Spleen (tissue), 7 donors: ENCODE measurements around the gene GALNTL6.

ENCODE experiments used
- POLR2A ChIP-seq, 3 donors: fragments of 450-650 bp; IDR thresholded peaks; one replicate each; pipeline ENCODE4 v1.5.1; 2017; ENCODE audit warnings: antibody characterized with exemption in 3 of 3, mild to moderate bottlenecking in 1 of 3
- TF ChIP-seq, protein P1 (sequence below), 11 experiments: fragments of 200-600 bp in 7 of 11; fragments of 450-650 bp in 4 of 11; sonication (generic) in 4 of 11; IDR thresholded peaks in 8 of 11; conservative IDR thresholded peaks in 3 of 11; 1 replicate in 7 of 11; 2 replicates in 4 of 11; pipeline versions ENCODE4 v1.4.0 to v1.8.0; 2016 to 2021; ENCODE audit warnings: antibody characterized with exemption in 11 of 11, inconsistent platforms in 4 of 11, mild to moderate bottlenecking in 1 of 11
- donor health status: DM: no; HTN: no; CAD: no; lungs with moderate emphysema.
- donor health status: DM: no; HTN: no; CAD: no.
- donor health status: DM: no; HTN: no; CAD: no.

DNA sequence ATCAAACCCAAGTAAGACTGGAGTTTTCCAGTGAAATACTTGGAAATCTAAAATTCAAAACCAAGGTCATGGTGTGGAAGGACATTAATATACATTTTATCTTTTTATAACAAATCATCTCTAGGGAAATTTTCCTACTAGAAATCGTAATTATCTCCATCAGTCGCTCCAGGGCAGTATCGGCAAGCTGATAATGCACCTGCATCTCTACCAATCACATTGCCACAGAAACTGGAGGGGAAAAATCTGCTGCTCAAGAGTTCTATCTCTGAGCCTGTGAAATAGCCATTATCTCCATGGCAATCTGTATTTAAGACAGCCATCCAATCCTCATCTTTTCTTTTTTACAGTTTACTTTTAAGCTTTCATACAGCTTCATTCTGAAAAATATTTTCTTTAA is 817.1 kb downstream of the GALNTL6 start:
- TF ChIP-seq, protein P1, sequence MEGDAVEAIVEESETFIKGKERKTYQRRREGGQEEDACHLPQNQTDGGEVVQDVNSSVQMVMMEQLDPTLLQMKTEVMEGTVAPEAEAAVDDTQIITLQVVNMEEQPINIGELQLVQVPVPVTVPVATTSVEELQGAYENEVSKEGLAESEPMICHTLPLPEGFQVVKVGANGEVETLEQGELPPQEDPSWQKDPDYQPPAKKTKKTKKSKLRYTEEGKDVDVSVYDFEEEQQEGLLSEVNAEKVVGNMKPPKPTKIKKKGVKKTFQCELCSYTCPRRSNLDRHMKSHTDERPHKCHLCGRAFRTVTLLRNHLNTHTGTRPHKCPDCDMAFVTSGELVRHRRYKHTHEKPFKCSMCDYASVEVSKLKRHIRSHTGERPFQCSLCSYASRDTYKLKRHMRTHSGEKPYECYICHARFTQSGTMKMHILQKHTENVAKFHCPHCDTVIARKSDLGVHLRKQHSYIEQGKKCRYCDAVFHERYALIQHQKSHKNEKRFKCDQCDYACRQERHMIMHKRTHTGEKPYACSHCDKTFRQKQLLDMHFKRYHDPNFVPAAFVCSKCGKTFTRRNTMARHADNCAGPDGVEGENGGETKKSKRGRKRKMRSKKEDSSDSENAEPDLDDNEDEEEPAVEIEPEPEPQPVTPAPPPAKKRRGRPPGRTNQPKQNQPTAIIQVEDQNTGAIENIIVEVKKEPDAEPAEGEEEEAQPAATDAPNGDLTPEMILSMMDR (IDR thresholded peaks at IDR 0.05 in 8 of 11, conservative IDR thresholded peaks at IDR 0.05 in 3 of 11): no peak
- TF ChIP-seq POLR2A (IDR thresholded peaks at IDR 0.05): no peak
